HEK293 (cell line): ENCODE results near the gene PJA2.
A peak's percentile ranks its signal among the peaks of the same experiment; 100 is the strongest.

ENCODE experiments used
- CTCF ChIA-PET: fragments of 350-600 bp; formaldehyde crosslinking; extraction: SDS; loops from one replicate; lab custom pipeline; 2021; ENCODE audit warnings: antibody characterized with exemption; lab: Yijun Ruan, JAX
- POLR2A ChIA-PET: fragments of 300-600 bp; formaldehyde crosslinking; extraction: SDS; loops from one replicate; lab custom pipeline; 2020; ENCODE audit warnings: antibody characterized with exemption, inconsistent platforms; lab: Yijun Ruan, JAX
- H3K27ac ChIP-seq: fragments of 200-500 bp; sonication (Bioruptor generic); 2 replicates; pipeline ENCODE4 v1.5.1; 2014; ENCODE audit warnings: low read depth, low read length, control low read depth, inconsistent platforms; ENCODE audit errors: extremely low read depth
- H3K36me3 ChIP-seq, 2 experiments: fragments of 200-500 bp in 1 of 2; sonication (Bioruptor generic) in 1 of 2; 1 replicate in 1 of 2; 2 replicates in 1 of 2; pipeline ENCODE4 v1.5.1; 2014 to 2017; ENCODE audit warnings: inconsistent platforms in 2 of 2, low read length in 2 of 2; ENCODE audit not compliant: control insufficient read depth in 2 of 2, insufficient read depth in 1 of 2
- H3K4me1 ChIP-seq: fragments of 200-500 bp; sonication (Bioruptor generic); 2 replicates; pipeline ENCODE4 v1.5.1; 2014; ENCODE audit warnings: mild to moderate bottlenecking, low read length, inconsistent platforms; ENCODE audit not compliant: control insufficient read depth, insufficient read depth
- H3K4me3 ChIP-seq: 2 replicates; pipeline ENCODE4 v1.5.1; 2011; ENCODE audit warnings: low read depth, mild to moderate bottlenecking, control low read depth, low read length, moderate library complexity
- H3K9me3 ChIP-seq: fragments of 200-500 bp; sonication (Bioruptor generic); 2 replicates; pipeline ENCODE4 v1.5.1; 2014; ENCODE audit warnings: low read depth, low read length, inconsistent platforms; ENCODE audit not compliant: control insufficient read depth, insufficient read depth
- EGR2 ChIP-seq: fragments of 450-650 bp; formaldehyde crosslinking; IDR thresholded peaks from 2 replicates; pipeline ENCODE4 v1.5.1; 2016; ENCODE audit warnings: low read depth, missing biosample characterization, missing genetic modification characterization
- GLI4 ChIP-seq: fragments of 450-650 bp; formaldehyde crosslinking; IDR thresholded peaks from 2 replicates; pipeline ENCODE4 v1.5.1; 2016; ENCODE audit warnings: missing biosample characterization, missing genetic modification characterization
- KLF8 ChIP-seq: fragments of 450-650 bp; formaldehyde crosslinking; IDR thresholded peaks from 2 replicates; pipeline ENCODE4 v1.5.1; 2016; ENCODE audit warnings: missing biosample characterization, missing genetic modification characterization
- PRDM1 ChIP-seq: fragments of 450-650 bp; formaldehyde crosslinking; IDR thresholded peaks from 2 replicates; pipeline ENCODE4; 2016; ENCODE audit warnings: missing biosample characterization, missing genetic modification characterization
- PRDM2 ChIP-seq: fragments of 450-650 bp; formaldehyde crosslinking; IDR thresholded peaks from 2 replicates; pipeline ENCODE4 v1.5.1; 2016; ENCODE audit warnings: missing biosample characterization, missing genetic modification characterization, borderline replicate concordance
- SP7 ChIP-seq: fragments of 450-650 bp; formaldehyde crosslinking; IDR thresholded peaks from 2 replicates; pipeline ENCODE4 v1.5.1; 2016; ENCODE audit warnings: missing biosample characterization, missing genetic modification characterization
- ZNF18 ChIP-seq: fragments of 450-650 bp; formaldehyde crosslinking; IDR thresholded peaks from 2 replicates; pipeline ENCODE4 v1.5.1; 2016; ENCODE audit warnings: missing biosample characterization, missing genetic modification characterization
- ZNF366 ChIP-seq: fragments of 450-650 bp; formaldehyde crosslinking; conservative IDR thresholded peaks from 2 replicates; pipeline ENCODE4 v1.5.1; 2016; ENCODE audit warnings: missing biosample characterization, missing genetic modification characterization
- ZNF747 ChIP-seq: fragments of 450-650 bp; formaldehyde crosslinking; IDR thresholded peaks from 2 replicates; pipeline ENCODE4 v1.5.1; 2016; ENCODE audit warnings: missing biosample characterization, missing genetic modification characterization
- ZNF776 ChIP-seq: fragments of 450-650 bp; formaldehyde crosslinking; IDR thresholded peaks from 2 replicates; pipeline ENCODE4 v1.5.0; 2017; ENCODE audit warnings: missing biosample characterization, missing genetic modification characterization, borderline replicate concordance
- TF ChIP-seq, protein P1 (sequence below): fragments of 450-650 bp; formaldehyde crosslinking; conservative IDR thresholded peaks from 2 replicates; pipeline ENCODE4 v1.5.1; 2016; ENCODE audit warnings: low read depth, missing biosample characterization, missing genetic modification characterization
- TF ChIP-seq, protein P2 (sequence below): fragments of 450-650 bp; formaldehyde crosslinking; IDR thresholded peaks from 2 replicates; pipeline ENCODE4 v1.5.1; 2016; ENCODE audit warnings: missing biosample characterization, missing genetic modification characterization
- TF ChIP-seq, protein P3 (sequence below): fragments of 450-650 bp; formaldehyde crosslinking; IDR thresholded peaks from 2 replicates; pipeline ENCODE4 v1.5.1; 2016; ENCODE audit warnings: missing biosample characterization, missing genetic modification characterization

The PJA2 gene

DNA sequence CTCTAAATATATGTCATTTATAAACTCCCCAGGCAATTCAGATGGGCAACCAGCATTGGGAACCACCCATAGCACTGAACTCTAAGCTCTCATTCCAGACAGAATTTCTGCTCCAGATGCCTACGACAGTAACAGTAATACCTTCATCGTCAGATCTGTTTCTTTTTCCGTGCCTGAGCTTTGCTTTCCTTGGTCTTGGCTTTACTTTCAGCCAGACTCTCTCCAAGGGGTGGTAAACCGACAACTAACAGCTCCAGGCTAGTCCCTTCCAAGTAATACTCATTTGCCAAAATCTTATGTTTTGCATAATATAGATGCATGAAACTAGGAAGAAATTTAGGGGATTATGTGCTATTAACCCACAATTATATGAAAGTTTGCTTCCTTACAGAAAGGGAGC is 102.3 kb downstream of the PJA2 start (continued):
- no peak for TF ChIP-seq PRDM2 (tag by site-specific recombination)
- TF ChIP-seq KLF8 (tag by site-specific recombination): no peak
- TF ChIP-seq ZNF747: no peak
- TF ChIP-seq EGR2 (tag by site-specific recombination): no peak
- no peak for TF ChIP-seq ZNF18 (tag by site-specific recombination)

DNA sequence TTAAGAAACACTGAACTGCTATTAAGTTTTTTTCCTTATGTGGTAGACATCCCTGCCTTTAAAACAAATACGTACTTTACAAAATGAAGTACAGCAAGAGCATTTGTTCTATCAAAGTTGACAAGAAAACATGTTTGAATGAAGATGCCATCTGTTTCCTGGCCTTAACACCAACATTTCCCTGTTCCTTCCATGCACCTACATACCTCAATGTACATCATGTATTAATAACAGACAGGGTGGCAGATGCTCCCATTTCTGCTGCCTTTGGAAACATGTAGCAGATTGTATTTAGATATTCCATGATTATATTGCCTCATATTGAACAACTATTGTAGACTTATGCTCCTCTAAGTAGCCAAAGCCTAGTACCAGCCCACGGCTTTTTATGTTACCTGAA is 104.4 kb downstream of the PJA2 start:
- Histone ChIP-seq H3K36me3 (no peaks in the 10 kb centered on the region), H3K27ac (no peak overlapping the region), H3K4me1 (no peaks in the 10 kb centered on the region), H3K4me3 (no peak overlapping the region), H3K9me3 (no peaks in the 10 kb centered on the region)
- CTCF ChIA-PET: no interaction called here
- TF ChIP-seq SP7 (tag by site-specific recombination) (no peak), PRDM1 (no peak), ZNF366 (tag by site-specific recombination) (no peak)
- POLR2A ChIA-PET: no interaction called here

DNA sequence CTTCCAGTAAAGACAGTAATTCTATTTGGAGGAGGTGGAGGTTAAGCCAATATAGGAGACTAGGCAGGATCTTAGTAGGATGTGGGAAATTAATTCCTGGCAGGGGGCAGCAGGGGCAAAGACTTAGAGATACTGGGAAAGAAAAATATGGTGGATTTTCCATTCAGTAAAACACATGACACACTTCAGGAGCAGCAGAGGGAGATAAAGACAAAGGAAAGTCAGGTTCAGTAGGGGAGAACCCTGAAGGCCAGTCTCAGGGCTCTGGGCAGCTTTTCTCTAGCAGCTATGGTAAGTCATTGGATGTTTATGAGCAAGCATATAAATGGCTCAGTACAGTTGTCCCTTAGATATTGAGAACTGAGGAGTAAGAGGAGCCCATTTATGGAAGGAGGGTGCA is 105.5 kb downstream of the PJA2 start:
- ChIA-PET CTCF (interaction anchor here (0.6 kb wide), 1 partner anchor 222 kb away, joined by 3 read pairs; no protein-coding TSS in a partner anchor), POLR2A (no interaction called here)
- TF ChIP-seq, protein P1, sequence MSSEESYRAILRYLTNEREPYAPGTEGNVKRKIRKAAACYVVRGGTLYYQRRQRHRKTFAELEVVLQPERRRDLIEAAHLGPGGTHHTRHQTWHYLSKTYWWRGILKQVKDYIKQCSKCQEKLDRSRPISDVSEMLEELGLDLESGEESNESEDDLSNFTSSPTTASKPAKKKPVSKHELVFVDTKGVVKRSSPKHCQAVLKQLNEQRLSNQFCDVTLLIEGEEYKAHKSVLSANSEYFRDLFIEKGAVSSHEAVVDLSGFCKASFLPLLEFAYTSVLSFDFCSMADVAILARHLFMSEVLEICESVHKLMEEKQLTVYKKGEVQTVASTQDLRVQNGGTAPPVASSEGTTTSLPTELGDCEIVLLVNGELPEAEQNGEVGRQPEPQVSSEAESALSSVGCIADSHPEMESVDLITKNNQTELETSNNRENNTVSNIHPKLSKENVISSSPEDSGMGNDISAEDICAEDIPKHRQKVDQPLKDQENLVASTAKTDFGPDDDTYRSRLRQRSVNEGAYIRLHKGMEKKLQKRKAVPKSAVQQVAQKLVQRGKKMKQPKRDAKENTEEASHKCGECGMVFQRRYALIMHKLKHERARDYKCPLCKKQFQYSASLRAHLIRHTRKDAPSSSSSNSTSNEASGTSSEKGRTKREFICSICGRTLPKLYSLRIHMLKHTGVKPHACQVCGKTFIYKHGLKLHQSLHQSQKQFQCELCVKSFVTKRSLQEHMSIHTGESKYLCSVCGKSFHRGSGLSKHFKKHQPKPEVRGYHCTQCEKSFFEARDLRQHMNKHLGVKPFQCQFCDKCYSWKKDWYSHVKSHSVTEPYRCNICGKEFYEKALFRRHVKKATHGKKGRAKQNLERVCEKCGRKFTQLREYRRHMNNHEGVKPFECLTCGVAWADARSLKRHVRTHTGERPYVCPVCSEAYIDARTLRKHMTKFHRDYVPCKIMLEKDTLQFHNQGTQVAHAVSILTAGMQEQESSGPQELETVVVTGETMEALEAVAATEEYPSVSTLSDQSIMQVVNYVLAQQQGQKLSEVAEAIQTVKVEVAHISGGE (tag by site-specific recombination): no peak
- TF ChIP-seq GLI4 (tag by site-specific recombination) (no peak), ZNF776 (no peak)
- TF ChIP-seq, protein P2, sequence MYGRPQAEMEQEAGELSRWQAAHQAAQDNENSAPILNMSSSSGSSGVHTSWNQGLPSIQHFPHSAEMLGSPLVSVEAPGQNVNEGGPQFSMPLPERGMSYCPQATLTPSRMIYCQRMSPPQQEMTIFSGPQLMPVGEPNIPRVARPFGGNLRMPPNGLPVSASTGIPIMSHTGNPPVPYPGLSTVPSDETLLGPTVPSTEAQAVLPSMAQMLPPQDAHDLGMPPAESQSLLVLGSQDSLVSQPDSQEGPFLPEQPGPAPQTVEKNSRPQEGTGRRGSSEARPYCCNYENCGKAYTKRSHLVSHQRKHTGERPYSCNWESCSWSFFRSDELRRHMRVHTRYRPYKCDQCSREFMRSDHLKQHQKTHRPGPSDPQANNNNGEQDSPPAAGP (tag by site-specific recombination): no peak
- TF ChIP-seq, protein P3, sequence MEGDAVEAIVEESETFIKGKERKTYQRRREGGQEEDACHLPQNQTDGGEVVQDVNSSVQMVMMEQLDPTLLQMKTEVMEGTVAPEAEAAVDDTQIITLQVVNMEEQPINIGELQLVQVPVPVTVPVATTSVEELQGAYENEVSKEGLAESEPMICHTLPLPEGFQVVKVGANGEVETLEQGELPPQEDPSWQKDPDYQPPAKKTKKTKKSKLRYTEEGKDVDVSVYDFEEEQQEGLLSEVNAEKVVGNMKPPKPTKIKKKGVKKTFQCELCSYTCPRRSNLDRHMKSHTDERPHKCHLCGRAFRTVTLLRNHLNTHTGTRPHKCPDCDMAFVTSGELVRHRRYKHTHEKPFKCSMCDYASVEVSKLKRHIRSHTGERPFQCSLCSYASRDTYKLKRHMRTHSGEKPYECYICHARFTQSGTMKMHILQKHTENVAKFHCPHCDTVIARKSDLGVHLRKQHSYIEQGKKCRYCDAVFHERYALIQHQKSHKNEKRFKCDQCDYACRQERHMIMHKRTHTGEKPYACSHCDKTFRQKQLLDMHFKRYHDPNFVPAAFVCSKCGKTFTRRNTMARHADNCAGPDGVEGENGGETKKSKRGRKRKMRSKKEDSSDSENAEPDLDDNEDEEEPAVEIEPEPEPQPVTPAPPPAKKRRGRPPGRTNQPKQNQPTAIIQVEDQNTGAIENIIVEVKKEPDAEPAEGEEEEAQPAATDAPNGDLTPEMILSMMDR (tag by site-specific recombination): peak; percentile 18; the same call in 1 of the 2 replicates

More for the DNA sequence above, 105.5 kb downstream of the PJA2 start:
- Histone ChIP-seq H3K4me3 (no peak overlapping the region), H3K4me1 (peaks cover 4% of the 10 kb centered on the region), H3K9me3 (no peaks in the 10 kb centered on the region), H3K27ac (no peak overlapping the region), H3K36me3 (no peaks in the 10 kb centered on the region)
